GM19099 (cell line): ENCODE results near the gene TMEM47.

ENCODE experiments used
- POLR2A ChIP-seq: IDR thresholded peaks from 3 replicates; pipeline ENCODE4 v1.6.1; 2011; ENCODE audit warnings: low read depth; ENCODE audit not compliant: insufficient read length; ENCODE audit errors: extremely low read depth

Gene TMEM47

GRCh38 chrX:34629572-34629971 is 27.5 kb downstream of the TMEM47 start:
- TF ChIP-seq POLR2A = no peak

- no peak for TF ChIP-seq POLR2A
These were observed 32.7 kb downstream of the TMEM47 start for GRCh38 chrX:34624416-34624815.

GRCh38 chrX:34619920-34620319 is 37.2 kb downstream of the TMEM47 start:
- TF ChIP-seq POLR2A = no peak

DNA sequence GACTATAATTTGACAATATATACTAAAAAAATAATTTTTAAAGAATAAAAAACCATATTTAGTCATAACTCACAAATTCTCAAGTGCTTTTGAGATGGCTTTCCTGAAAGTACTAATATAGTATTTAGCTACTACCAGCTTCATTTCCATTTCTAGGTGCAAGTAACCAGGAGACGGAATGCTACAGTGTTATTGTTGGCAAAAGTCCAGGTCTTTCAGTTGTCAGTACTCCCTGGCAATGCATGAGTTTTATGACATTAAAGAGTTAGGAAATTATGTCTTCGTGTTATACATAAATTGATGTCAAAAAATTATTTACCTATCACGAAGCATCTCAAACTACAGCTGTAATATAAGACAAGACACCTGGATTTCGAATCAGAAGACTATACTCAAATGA is 45.0 kb downstream of the TMEM47 start:
- no peak for TF ChIP-seq POLR2A

GRCh38 chrX:34598362-34598761 is 58.7 kb downstream of the TMEM47 start:
- TF ChIP-seq POLR2A = no peak

DNA sequence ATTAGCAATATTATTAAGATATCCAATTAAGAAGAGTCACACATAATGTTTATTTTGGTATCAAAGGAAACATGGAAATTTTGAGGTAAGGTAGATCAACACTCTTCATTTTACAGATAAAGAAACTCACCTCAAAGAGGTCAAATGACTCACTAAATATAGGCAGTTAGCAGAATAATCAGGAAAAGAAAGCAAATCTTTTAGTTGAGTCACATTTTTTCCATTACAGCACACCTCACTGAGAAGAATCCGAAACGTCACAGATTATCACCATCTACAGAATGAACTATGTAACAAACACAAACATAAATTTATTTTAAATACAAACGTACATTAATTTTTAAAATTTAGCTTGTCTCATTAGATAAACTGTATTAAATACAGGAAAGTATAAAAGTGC is 70.1 kb downstream of the TMEM47 start:
- no peak for TF ChIP-seq POLR2A

- no peak for TF ChIP-seq POLR2A
These were observed 70.7 kb downstream of the TMEM47 start for GRCh38 chrX:34586346-34586911.

DNA sequence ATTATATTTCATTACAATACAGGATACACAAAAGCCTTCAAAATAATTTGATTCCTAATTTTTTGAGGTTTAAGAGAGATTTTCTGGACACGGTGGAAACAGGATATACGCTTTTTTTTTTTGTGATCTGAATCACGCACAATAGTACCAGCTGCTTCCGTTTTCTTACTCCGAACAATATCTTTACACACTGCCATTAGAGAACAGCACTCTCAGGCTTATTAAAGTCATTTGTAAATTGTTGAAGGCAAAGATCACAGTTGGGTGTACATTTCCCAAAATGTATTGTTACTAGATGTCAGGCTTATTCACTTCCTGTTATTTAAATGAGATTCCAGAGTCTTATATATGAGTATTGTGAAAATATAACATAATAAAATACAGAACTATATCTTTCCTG is 71.5 kb downstream of the TMEM47 start:
- no peak for TF ChIP-seq POLR2A

GRCh38 chrX:34584781-34585180 is 72.3 kb downstream of the TMEM47 start:
- TF ChIP-seq POLR2A = no peak

DNA sequence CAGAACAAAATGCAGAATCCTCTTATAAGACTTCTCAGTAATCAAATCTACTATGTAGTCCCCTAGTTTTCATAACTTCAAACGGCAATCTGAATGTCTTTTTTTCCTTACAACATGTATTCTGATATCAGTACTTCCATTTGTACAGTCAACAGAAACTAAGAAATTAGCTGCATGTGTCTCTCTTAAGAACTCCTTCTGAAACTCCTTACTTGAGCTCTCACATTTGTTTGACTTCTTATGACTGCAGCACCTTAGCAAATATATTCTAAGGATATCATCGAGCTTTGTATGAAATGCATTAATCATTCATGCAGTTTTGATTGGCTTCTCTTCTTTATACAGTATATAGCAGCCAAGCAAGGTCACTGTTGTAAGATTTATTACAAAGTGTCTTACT is 77.0 kb downstream of the TMEM47 start:
- TF ChIP-seq POLR2A = no peak

- no peak for TF ChIP-seq POLR2A
These were observed 78.8 kb downstream of the TMEM47 start for GRCh38 chrX:34578237-34578636.
